Stimulated activated CD8-positive, alpha-beta memory T cell treated with anti-CD3 and anti-CD28 coated beads, Interleukin-12 subunit alpha, Interleukin-12 subunit beta, amount 100 ng/mL, for 4 hours (primary cell): ENCODE results near the gene ETV7.

Source experiments
- DNase-seq: peaks from one replicate; pipeline ENCODE4 v3.0.0-alpha.2; 2020; ENCODE audit warnings: low read depth

The ETV7 gene

GRCh38 chr6:36383606-36384005 is 3.9 kb downstream of the ETV7 start:
- DNase-seq = no peak

- DNase-seq = no peak
Observed at GRCh38 chr6:36382976-36383375, 4.5 kb downstream of the ETV7 start.

- no peak for DNase-seq
Observed at GRCh38 chr6:36381502-36382389, 5.7 kb downstream of the ETV7 start.

- DNase-seq = no peak
Observed at GRCh38 chr6:36380166-36380565, 7.3 kb downstream of the ETV7 start.

GRCh38 chr6:36378936-36379335 is 8.5 kb downstream of the ETV7 start:
- no peak for DNase-seq

GRCh38 chr6:36378243-36378920 is 9.1 kb downstream of the ETV7 start:
- DNase-seq = no peak

GRCh38 chr6:36377594-36377993 is 9.9 kb downstream of the ETV7 start:
- DNase-seq = no peak

- DNase-seq = no peak
Observed at GRCh38 chr6:36376742-36377141, 10.7 kb downstream of the ETV7 start.

- no peak for DNase-seq
Observed at GRCh38 chr6:36376183-36376582, 11.3 kb downstream of the ETV7 start.

GRCh38 chr6:36375644-36376155 is 11.8 kb downstream of the ETV7 start:
- no peak for DNase-seq

- no peak for DNase-seq
Observed at GRCh38 chr6:36374972-36375371, 12.5 kb downstream of the ETV7 start.

- DNase-seq = no peak
Observed at GRCh38 chr6:36374194-36374593, 13.3 kb downstream of the ETV7 start.

GRCh38 chr6:36373368-36374019 is 14.0 kb downstream of the ETV7 start:
- no peak for DNase-seq

GRCh38 chr6:36372088-36372487 is 15.4 kb downstream of the ETV7 start:
- DNase-seq = no peak

- DNase-seq = no peak
Observed at GRCh38 chr6:36371211-36371610, 16.3 kb downstream of the ETV7 start.

- no peak for DNase-seq
Observed at GRCh38 chr6:36370638-36371037, 16.8 kb downstream of the ETV7 start.

- DNase-seq = no peak
Observed at GRCh38 chr6:36368921-36369865, 18.3 kb downstream of the ETV7 start.

GRCh38 chr6:36368421-36368820 is 19.0 kb downstream of the ETV7 start:
- no peak for DNase-seq

- DNase-seq = no peak
Observed at GRCh38 chr6:36367743-36368142, 19.7 kb downstream of the ETV7 start.

- DNase-seq = no peak
Observed at GRCh38 chr6:36364669-36365479, 22.6 kb downstream of the ETV7 start.
